Activated T-cell treated with anti-CD3 and anti-CD28 coated beads, Interleukin-2, amount 50 U/mL, for 72 hours (primary cell): ENCODE data around the gene FHOD3. TPM values are rescaled to one million over a fixed set of nuclear protein-coding genes. Genes with fewer than 3 reads are reported as not detected.

Experiments used
- ATAC-seq, 2 donors: fragments of 150-1000 bp; cut with Tn5 transposase; replicated peaks in 1 of 2; 2 replicates each; pipeline ENCODE4 v1.10.0; 2021; ENCODE audit warnings: moderate library complexity in 2 of 2, mild to moderate bottlenecking in 1 of 2
- DNase-seq, 2 donors: peaks; one replicate each; pipeline ENCODE4 v3.0.0; 2021 to 2022; ENCODE audit warnings: mixed read lengths in 1 of 2
- H3K27ac Mint-ChIP-seq: one replicate; pipeline ENCODE4 v1.8.0; 2022; ENCODE audit warnings: mild to moderate bottlenecking, moderate library complexity, mixed read lengths
- H3K27me3 Mint-ChIP-seq: one replicate; pipeline ENCODE4 v1.8.0; 2022; ENCODE audit warnings: low read depth, mixed read lengths
- H3K36me3 Mint-ChIP-seq, 2 donors: one replicate each; pipeline ENCODE4 v1.8.0; 2022; ENCODE audit warnings: mixed read lengths in 2 of 2, mild to moderate bottlenecking in 1 of 2; ENCODE audit not compliant: insufficient read depth in 2 of 2
- H3K4me1 Mint-ChIP-seq: one replicate; pipeline ENCODE4 v1.8.0; 2022; ENCODE audit warnings: low read depth, mixed read lengths
- H3K4me3 Mint-ChIP-seq, 2 donors: one replicate each; pipeline ENCODE4 v1.8.0; 2022; ENCODE audit warnings: mild to moderate bottlenecking in 2 of 2, mixed read lengths in 2 of 2, moderate library complexity in 2 of 2
- H3K9me3 Mint-ChIP-seq, 2 donors: one replicate each; pipeline ENCODE4 v1.8.0; 2022; ENCODE audit warnings: mixed read lengths in 2 of 2
- total RNA-seq, 2 donors: library from RNA; stranded (reverse); gene quantifications; one replicate each; pipeline ENCODE4 v1.2.3, GENCODE V29; 2022

The FHOD3 gene
- total RNA-seq, 2 donors from 2014 or later, result 0.28 TPM; not detected in 1

DNA sequence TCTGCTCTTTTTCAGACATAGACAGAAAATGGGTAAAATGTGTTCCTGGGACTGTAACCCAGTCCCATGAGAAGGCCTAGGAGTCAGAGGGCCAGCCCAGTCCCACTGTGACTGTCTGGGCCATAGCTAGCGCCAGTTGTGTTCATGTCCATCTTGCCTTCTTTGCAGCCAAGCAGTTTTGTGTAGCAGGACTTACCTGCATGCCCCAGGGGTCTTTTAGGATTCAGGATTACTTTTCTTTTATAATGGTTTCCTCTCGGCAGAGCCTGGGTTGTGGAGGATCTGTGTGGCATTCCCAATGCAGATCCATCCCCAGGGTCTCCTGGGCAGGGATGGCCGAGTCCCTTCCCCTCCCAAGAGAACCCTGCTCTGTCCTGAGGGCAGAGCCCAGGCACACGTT, 90.8 kb downstream of the FHOD3 start:
- Mint-ChIP-seq H3K4me1 (no peaks in the 10 kb centered on the region), H3K9me3 (no peaks in the 10 kb centered on the region)

DNA sequence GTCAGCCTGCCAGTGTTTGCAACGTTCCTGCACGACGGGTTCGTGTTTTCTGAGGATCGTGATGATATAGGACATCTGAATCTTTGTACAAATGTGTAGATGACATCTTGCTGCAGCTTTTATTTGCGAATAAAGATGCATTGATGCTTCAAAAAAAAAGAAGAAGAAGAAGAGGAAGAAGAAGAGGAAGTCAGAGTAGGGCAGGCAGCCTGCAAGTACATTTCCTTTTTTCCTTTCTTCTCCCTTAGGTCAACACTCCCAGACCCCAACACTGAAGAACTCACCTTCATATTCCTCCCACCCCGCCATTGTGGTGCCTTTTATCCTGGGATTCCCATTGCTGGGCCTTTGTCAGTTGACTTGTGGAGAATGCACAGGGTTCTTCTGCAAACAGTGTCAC, 91.5 kb downstream of the FHOD3 start:
- no peak overlapping the region for H3K27ac Mint-ChIP-seq
- H3K36me3 Mint-ChIP-seq, result peaks cover 0 to 1% of the 10 kb centered on the region in 2 donors
- DNase-seq (no peak), ATAC-seq (no peak)
- no peak overlapping the region for H3K4me3 Mint-ChIP-seq
- H3K27me3 Mint-ChIP-seq, result no peaks in the 10 kb centered on the region
- H3K9me3 Mint-ChIP-seq, result peaks cover 0 to 2% of the 10 kb centered on the region in 2 donors
- no peaks in the 10 kb centered on the region for H3K4me1 Mint-ChIP-seq

More for the DNA sequence above, 90.8 kb downstream of the FHOD3 start:
- Mint-ChIP-seq H3K27ac (no peak overlapping the region), H3K36me3 (no peaks in the 10 kb centered on the region), H3K27me3 (peaks cover under 1% of the 10 kb centered on the region), H3K4me3 (no peak overlapping the region)
- DNase-seq (no peak), ATAC-seq (no peak)

GRCh38 chr18:36389811-36390581, 92.5 kb downstream of the FHOD3 start:
- no peak for ATAC-seq

DNA sequence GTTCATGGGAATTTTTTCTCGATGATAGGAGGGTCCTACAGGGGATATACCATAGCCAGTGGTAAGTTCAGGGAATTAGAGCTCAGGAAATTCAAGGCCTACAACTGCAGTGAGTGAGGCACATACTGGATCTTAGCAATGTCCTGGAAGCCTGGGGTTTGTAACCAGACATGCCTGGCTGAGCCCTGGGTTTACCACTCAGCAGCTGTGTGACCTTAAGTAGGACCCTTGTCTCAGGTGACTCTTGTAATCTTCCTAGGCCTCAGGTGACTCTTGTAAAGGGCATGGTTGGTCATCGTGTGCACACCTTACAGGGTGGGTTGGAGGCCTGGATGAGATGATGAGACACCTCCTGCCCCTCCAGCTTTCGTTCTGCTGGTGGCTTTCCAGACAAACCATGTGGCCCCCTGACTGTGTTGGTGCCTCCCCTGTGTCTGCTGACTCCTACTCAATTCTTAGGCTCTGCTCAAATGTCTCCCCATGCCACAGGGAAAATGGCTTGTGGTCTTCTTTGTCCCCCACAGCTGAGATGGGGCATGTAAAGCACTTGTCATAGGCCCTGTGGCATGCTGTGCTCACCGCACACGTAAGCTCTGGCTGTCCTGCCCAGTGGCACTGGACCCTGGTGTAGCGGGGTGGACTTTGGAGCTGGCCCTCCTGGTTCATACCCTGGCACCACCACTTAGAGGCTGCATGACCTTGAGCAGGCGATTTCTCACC, 94.1 kb downstream of the FHOD3 start:
- Mint-ChIP-seq H3K27ac (no peak overlapping the region), H3K36me3 (peaks cover 0 to 1% of the 10 kb centered on the region in 2 donors), H3K4me3 (no peak overlapping the region), H3K27me3 (no peaks in the 10 kb centered on the region), H3K9me3 (peaks cover 2 to 3% of the 10 kb centered on the region in 2 donors), H3K4me1 (no peaks in the 10 kb centered on the region)
- ATAC-seq, result no peak
- no peak for DNase-seq

More at GRCh38 chr18:36389811-36390581, 92.5 kb downstream of the FHOD3 start:
- no peak for DNase-seq
- no peaks in the 10 kb centered on the region for H3K27me3 Mint-ChIP-seq
- H3K27ac Mint-ChIP-seq, result no peak overlapping the region
- H3K9me3 Mint-ChIP-seq, result peaks cover 2% of the 10 kb centered on the region in 2 donors
- peaks cover 0 to 1% of the 10 kb centered on the region in 2 donors for H3K36me3 Mint-ChIP-seq
- H3K4me3 Mint-ChIP-seq, result no peak overlapping the region
- H3K4me1 Mint-ChIP-seq, result no peaks in the 10 kb centered on the region

DNA sequence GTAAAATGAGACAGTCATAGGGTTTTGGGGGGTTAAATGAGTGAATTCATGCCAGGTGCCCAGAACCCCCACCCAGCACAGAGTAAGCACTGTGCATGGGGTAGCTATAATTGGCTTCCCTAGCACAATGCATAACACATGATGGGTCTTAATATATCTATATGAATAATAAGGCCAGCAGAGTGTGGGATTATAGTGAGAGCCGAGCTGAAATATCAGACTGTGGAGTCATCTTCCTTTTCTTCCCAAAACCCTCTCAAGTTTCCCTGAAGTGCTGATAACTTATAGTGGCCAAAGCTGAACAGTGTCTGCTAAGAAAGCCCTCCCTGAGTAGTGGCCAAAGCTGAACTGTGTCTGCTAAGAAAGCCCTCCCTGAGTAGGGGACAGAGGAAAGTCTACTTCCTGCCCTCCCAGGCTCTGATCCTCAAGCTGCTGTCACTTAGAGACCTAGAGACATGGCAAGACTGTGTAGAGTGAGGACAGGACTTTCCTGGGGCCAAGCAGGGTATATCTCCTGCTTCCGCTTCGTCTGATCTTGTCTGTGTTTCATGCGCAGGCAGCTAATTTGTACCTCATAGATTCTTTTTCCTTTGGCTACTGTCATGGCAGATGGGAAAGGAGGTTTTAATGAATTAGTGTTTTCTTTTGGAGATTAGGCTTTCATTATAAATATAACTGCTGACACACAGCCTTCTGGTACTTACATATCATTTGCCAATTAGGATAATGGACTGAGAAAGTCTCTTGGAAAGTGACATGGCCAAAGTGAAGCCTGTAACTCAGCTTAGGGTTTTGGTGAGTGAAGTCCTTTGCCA, 94.9 kb downstream of the FHOD3 start:
- Mint-ChIP-seq H3K9me3 (peaks cover 3 to 4% of the 10 kb centered on the region in 2 donors), H3K36me3 (peaks cover 0 to 1% of the 10 kb centered on the region in 2 donors), H3K27ac (no peak overlapping the region), H3K4me1 (no peaks in the 10 kb centered on the region), H3K4me3 (no peak overlapping the region), H3K27me3 (no peaks in the 10 kb centered on the region)
- no peak for ATAC-seq
- DNase-seq, result no peak

DNA sequence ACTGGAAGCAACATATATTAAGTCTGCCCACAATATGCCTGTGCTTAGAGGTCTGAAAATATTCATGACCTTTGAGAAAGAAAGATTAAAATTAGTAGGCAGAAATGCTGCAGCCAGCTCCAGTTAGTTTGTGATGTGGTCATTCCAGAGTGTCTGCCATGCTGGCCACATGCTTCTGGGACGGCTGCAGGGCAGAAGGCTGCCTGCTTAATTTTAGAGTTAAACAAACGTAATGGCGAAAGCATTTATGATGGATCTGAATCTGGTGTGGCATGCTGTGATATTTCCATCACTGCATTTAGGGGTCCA, 95.4 kb downstream of the FHOD3 start:
- no peak overlapping the region for H3K27ac Mint-ChIP-seq
- H3K36me3 Mint-ChIP-seq, result peaks cover 0 to 1% of the 10 kb centered on the region in 2 donors
- no peak for DNase-seq
- peaks cover 4 to 6% of the 10 kb centered on the region in 2 donors for H3K9me3 Mint-ChIP-seq
- H3K4me3 Mint-ChIP-seq, result no peak overlapping the region
- no peaks in the 10 kb centered on the region for H3K27me3 Mint-ChIP-seq
- H3K4me1 Mint-ChIP-seq, result no peaks in the 10 kb centered on the region
- ATAC-seq, result no peak

DNA sequence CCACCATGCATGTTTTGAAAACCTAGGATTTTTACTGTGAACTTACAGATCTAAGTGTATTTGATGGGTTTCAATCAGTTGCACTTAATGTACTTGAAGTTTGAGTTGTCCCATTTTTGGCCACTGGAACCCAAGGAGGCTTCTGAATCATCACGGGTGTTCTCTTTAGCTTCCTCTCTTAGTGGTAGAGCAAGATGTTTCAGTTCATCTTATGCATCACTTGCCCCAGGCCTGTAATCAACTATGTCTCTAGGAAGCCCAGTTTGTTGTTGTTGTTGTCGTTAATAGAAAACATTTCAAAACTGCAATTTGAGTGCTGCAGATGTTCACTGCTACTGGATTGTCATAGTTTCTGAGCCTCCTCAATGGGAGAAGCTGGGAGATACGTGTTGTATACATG, 97.0 kb downstream of the FHOD3 start:
- no peak for ATAC-seq
- Mint-ChIP-seq H3K4me1 (no peaks in the 10 kb centered on the region), H3K27me3 (peaks cover 8% of the 10 kb centered on the region), H3K4me3 (no peak overlapping the region), H3K27ac (no peak overlapping the region), H3K9me3 (peaks cover 4 to 6% of the 10 kb centered on the region in 2 donors), H3K36me3 (peaks cover 0 to 1% of the 10 kb centered on the region in 2 donors)
- DNase-seq, result no peak

DNA sequence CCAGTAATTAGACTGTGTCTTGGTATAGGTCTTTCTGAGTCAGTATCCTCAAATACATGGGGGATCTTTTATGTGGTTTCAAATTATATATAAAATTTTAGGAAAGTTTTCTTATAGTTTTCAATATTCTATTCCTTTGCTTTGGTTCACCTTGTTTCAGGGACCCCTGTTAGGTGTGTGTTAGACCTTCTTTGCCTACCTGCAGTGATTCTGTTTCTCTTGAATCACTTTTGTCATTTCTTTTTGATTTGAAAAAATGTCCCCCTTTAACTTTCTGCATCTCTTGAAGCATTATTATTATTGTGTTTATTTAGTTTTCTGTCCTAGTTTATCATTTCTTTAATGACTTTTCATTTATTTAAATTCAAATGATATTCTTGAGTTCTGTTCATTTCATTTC, 98.7 kb downstream of the FHOD3 start:
- Mint-ChIP-seq H3K4me3 (no peak overlapping the region), H3K9me3 (peaks cover 4 to 6% of the 10 kb centered on the region in 2 donors), H3K27ac (no peak overlapping the region), H3K4me1 (no peaks in the 10 kb centered on the region), H3K27me3 (peaks cover 20% of the 10 kb centered on the region), H3K36me3 (peaks cover 0 to 1% of the 10 kb centered on the region in 2 donors)
- ATAC-seq (no peak), DNase-seq (no peak)

- H3K4me3 Mint-ChIP-seq, result no peak overlapping the region
- H3K27ac Mint-ChIP-seq, result no peak overlapping the region
- no peaks in the 10 kb centered on the region for H3K4me1 Mint-ChIP-seq
- peaks cover 20% of the 10 kb centered on the region for H3K27me3 Mint-ChIP-seq
- H3K9me3 Mint-ChIP-seq, result peaks cover 4 to 6% of the 10 kb centered on the region in 2 donors
- DNase-seq, result no peak
- H3K36me3 Mint-ChIP-seq, result peaks cover 0 to 1% of the 10 kb centered on the region in 2 donors
- no peak for ATAC-seq
Measured at GRCh38 chr18:36397033-36397432, 99.5 kb downstream of the FHOD3 start.

- H3K9me3 Mint-ChIP-seq, result peaks cover 4 to 6% of the 10 kb centered on the region in 2 donors
Measured at GRCh38 chr18:36398419-36398818, 100.9 kb downstream of the FHOD3 start.

DNA sequence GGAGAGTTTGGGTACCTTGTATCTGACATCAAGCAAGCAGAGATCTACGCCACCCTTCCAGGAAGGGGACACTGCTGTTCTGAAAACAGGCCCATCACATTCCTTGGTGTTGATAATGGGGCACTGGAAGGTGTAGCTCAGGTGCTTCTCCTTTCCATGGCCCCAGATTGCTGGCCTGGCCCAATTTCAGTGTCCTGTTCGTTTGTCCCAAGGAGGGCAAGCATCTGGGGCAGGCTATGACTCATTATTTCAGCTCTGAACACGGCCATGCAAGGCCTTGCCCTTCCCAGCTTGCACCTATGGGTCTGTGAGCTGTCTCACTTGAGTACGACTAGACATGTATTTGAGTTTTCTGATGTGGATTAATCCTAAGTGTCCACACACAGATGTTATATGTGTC, 101.5 kb downstream of the FHOD3 start:
- DNase-seq (no peak), ATAC-seq (no peak)
- H3K4me3 Mint-ChIP-seq, result no peak overlapping the region
- peaks cover 20% of the 10 kb centered on the region for H3K27me3 Mint-ChIP-seq
- peaks cover 4 to 5% of the 10 kb centered on the region in 2 donors for H3K9me3 Mint-ChIP-seq
- no peaks in the 10 kb centered on the region for H3K36me3 Mint-ChIP-seq
- H3K4me1 Mint-ChIP-seq, result no peaks in the 10 kb centered on the region
- H3K27ac Mint-ChIP-seq, result no peak overlapping the region

More at GRCh38 chr18:36398419-36398818, 100.9 kb downstream of the FHOD3 start:
- no peaks in the 10 kb centered on the region for H3K4me1 Mint-ChIP-seq
- ATAC-seq, result no peak
- H3K36me3 Mint-ChIP-seq, result peaks cover 0 to 1% of the 10 kb centered on the region in 2 donors
- DNase-seq, result no peak
- no peak overlapping the region for H3K27ac Mint-ChIP-seq
- no peak overlapping the region for H3K4me3 Mint-ChIP-seq
- peaks cover 20% of the 10 kb centered on the region for H3K27me3 Mint-ChIP-seq

- peaks cover 3% of the 10 kb centered on the region in 2 donors for H3K9me3 Mint-ChIP-seq
- no peak for ATAC-seq
- H3K27ac Mint-ChIP-seq, result no peak overlapping the region
- no peak for DNase-seq
- no peaks in the 10 kb centered on the region for H3K4me1 Mint-ChIP-seq
- H3K4me3 Mint-ChIP-seq, result no peak overlapping the region
- H3K36me3 Mint-ChIP-seq, result no peaks in the 10 kb centered on the region
- peaks cover 20% of the 10 kb centered on the region for H3K27me3 Mint-ChIP-seq
Measured at GRCh38 chr18:36401462-36401861, 103.9 kb downstream of the FHOD3 start.
